GM19239 (cell line): Measurements from ENCODE around the gene VASH1.
A peak's percentile ranks its signal among the peaks of the same experiment; 100 is the strongest.

ENCODE experiments used
- DNase-seq: peaks from one replicate; pipeline ENCODE4 v3.0.0; 2011; ENCODE audit warnings: low spot score; ENCODE audit not compliant: insufficient read length
- FAIRE-seq: peaks from 2 replicates; lab custom pipeline; 2011; peaks lifted over from hg19 to GRCh38; lab: Jason Lieb, UNC

Gene VASH1

DNA sequence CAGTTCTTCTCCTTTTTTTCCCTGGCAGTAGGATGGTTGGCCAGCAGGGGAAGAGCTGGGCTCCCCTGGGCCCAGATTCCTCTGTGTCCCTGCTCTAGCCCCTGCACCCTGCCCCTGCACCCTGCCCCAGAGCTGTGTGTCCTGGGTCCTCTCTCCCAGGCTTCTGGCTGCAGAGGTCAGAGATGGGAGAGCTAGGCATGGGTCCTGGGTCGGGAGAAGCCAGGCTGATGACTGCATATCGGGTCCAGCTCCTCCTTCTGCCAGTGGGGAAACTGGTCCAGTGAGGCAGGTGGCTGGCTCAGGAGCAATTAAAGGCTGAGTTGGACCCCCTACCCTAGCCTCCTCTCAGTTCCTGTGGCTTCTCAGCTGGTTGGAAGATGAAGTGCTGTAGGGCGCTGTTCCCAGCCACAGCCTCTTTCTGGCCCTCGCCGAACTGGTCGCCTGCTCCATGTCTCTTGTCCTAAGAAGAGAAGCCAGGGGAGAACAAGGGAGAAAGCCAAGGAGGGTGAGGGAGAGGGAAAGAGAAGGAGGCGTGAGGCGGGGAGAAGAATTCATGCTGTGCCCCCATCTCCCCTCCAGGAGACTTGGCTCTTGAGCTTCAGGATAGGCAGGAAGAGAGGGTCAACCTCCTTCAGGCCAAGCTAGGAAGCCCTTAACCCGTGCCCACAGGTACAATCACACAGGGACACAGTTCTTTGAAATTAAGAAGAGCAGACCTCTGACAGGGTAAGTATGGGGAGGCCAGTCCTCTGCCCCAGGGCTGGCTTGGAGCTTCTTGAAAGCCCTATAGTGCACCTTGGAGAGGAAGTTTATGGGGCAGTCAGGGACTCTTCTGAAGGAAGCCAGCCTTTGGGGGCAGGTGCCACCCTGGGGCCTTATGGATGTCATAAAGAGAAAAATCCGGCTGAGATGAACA is 9.5 kb downstream of the VASH1 start:
- DNase-seq (no peak), FAIRE-seq (no peak)

DNA sequence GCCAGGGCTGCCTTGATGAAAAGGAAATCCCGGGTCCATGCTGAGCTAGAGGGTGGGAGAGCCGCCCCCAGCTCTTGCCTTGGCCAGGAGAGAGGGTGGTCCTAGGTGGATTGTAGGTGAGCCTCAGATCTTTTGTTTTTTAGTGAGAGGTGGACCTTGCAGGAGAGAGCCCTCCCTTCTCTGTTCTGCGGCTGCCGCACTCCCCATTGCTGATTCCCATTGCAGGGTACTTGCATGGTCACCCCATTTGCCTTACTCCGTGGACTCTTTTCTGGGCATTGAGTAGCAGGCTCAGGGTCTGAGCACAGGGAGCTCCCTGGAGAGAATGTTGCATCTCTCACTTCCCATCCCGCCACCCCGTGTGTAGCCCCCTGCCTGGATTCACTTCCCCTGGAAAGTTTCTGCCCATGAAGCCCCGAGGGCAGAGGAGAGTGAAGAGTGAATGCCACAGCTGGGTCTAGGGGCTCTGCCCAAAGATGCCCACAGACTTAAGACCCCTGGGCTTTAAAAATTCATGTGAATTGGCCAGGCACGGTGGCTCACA is 10.2 kb downstream of the VASH1 start:
- FAIRE-seq (no peak), DNase-seq (no peak)

DNA sequence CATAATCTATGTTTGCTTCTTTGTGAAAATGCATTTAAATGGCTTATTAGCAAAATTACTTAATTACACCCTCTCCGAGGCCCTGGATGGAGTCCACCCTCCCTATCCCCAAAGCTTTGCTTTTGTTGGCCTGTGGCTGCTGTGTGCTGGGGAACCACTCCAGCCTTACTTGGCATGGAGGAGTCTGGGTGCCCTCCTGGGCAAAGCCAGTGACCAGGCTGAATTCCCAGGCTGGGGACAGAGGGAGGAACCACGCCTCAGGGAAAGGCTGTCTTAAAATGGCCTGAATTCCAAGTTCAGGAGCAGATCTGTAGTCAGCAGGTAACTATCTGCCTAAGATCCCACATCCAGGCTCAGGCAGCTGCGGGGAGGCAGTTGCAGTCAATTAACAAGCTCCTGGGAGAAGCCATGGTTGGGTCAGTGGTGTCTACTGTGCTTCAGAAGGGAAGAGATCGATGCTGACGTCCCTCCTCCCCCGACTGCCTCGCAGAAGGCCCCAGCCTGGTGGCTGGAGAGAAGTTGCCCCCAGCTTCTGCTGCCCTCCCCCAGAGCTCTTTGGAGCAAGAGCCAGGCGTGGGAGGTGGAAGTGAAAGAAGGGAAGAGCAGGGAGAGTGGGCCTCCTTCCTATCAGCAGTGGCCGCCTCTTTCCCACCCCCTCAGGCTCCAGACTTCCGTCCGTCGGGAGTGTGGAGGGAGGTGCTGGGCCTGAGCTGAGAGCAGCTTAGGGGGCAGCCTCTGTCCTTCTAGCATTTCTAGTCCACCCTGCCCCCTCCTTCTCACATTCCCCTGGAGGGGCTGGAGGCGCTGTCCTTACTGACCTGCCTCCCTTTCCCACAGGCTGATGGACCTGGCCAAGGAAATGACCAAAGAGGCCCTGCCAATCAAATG is 11.3 kb downstream of the VASH1 start:
- FAIRE-seq (no peak), DNase-seq (no peak)

DNA sequence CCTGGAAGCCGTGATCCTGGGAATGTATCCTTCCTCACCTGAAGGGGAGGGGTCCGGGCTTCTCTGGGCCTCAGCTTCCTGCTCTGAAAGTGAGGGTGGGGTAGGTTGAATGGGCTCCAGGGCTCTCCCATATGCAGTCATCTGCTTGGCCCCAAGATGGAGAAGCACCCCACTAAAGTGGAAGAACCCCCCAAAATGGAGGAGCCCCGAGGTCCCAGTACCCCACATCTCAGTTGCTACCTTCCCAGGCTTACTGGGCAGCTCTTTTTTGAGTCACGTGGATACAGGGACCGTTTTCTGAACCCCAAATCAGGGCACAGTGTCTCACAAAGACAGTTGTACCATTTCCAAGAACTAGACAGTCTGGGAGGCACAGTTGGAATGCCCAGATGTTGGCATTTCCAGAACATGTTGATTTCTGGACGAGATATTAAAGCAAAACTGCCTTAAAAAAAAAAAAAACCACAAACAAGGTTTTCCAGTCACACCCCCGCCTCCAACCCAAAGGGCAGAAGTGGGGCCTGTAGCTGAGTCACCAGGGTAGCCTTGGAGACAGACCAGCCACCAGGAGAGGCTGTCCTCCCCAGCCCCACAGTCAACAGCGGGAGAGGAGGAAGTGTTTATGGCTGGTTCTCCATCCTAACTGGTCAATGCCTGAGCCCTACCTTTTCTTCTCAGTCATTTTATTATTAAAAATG is 12.1 kb downstream of the VASH1 start:
- no peak for DNase-seq
- no peak for FAIRE-seq

DNA sequence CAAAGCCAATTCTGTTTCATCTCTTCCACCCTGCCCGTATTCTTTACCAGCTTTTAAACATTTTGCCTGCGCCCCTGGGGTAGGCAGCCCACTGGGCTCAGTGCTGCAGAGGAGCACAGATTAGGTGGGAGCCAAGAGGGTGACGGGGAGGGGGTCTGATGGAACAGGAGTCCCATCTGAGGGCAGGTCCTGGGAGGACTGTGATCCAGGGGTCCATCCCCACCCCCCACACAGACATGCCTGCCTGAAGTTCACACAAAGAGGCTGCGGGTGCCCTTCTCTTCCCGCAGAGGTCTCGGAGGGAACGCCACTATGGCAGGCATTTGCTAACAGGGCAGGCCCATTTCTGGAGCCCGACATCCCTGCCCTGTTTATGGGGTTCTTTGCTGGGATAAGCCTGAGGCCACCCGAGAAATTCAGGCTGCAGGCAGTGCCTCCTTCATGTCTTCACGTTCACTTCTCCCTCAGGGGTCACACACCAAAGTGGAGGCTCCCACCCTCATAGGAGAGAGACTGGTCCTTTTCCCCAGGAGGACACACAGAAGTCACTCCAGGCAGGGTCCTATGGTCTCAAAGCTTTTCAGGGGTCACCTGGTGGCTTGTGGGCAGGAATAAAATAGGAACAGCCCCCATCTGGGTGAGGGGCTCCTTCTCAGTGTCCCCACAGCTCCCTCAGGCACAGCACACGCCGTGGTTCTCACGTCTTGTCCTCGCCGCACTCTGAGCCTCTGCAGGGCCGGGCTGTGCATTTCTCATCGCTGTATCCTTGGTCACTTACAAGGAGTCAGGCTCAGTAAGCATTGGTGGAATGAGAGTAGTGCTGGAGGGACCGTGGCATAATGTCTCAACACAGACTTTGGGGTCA is 12.9 kb downstream of the VASH1 start:
- no peak for DNase-seq
- FAIRE-seq: no peak

DNA sequence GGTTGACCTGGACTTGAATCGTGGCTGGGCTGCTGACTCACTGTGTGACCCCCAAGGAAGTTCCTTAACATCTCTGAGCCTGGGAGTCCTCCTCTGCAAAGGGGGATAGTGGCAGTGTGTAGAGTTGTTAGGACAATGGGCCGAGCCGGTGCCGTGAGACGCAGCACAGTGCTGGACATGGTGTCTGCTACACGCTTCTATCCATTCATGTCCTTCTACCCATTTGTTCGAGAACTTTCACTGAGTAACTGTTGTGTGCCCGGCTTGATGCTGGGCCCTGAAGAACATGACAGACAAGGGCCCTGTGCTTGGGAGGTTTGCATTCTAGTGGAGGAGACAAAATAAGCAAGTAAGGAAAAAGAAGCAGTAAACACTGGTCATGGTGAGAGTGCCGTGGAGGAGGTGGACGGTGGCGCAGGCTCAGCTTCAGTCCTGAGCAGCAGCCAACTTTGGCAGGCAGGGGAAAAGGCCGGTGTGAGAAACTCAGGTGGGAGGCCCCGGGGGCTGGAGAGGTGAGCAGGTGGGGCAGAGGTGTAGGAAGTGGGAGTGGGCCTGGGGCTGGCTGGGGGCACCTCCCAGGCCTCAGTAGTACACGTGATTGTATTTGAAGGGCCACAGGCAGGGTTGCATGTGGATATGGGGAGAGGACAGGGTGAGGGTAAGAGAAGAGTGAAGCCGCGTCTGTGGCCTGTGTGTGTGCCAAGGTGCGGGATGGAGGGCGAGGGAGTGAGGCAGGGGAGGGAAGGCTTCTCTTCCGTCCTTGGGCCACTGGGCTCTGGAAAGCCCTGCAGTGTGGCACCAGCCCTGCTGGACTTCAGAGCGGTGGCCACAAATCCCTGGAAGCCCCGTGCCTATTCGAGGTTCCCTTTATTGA is 13.8 kb downstream of the VASH1 start:
- no peak for FAIRE-seq

DNA sequence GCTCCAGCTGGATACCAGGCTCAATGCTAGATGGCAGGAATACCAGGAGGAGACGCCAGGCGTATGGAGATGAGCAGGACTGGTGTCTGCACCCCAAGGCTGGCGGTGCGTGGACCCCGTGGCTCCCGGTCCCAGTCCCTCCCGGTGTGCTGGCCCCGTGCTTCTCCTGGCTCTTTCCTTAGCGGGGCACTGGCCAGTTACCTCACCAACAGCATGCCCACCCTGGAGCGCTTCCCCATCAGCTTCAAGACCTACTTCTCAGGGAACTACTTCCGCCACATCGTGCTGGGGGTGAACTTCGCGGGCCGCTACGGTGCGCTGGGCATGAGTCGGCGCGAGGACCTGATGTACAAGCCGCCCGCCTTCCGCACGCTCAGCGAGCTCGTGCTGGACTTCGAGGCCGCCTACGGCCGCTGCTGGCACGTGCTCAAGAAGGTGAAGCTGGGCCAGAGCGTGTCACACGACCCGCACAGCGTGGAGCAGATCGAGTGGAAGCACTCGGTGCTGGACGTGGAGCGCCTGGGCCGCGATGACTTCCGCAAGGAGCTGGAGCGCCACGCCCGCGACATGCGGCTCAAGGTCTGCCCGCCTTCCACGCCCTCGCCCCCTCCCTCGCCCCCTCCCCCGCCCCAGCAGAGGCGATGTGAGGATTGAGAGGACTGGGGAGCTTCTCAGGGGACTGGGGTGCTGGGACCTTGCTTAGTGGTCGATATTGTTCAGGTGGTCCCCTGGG is 14.6 kb downstream of the VASH1 start:
- FAIRE-seq (no peak), DNase-seq (no peak)

More for the DNA sequence above, 13.8 kb downstream of the VASH1 start:
- no peak for DNase-seq

DNA sequence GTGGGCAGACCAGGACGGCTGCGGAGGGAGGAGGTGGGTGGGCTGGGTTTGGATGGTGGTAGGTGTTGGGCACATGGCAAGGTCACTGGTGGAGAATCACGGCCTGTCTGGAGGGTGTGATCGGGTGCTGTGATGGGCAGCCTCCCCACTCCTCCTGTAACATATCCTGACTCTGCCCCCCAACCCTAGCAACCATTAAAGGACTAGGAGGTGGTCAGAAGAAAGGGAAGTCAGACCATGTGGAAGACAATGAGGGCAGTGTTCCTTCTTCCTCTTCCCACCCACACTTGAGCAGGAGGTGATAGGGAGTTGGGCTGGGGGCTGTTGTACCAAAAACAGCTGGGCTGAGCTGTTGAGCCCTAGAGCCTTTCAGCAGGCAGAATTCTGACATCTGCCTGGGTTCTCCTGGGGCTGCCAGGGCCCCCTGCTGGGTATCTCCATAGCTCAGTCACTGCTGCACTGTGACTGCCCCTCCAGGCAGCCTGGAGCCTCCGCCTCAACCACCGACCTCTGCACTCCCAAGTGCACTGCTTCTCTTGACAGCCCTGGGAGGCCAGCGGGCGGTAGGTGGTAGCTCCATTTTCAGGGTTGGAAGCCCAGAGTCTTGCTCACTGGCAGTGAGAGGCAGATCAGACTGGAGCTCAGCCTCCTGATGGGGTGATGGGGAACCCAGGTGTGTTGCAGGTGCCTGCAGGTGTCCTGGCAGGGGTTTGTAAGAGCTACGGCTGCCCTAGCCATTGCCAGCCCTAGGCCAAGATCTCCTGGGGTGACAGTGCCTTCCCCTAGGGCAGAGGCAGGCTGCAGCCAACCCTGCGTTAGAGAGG is 15.4 kb downstream of the VASH1 start:
- DNase-seq (no peak), FAIRE-seq (peak; percentile 40)

DNA sequence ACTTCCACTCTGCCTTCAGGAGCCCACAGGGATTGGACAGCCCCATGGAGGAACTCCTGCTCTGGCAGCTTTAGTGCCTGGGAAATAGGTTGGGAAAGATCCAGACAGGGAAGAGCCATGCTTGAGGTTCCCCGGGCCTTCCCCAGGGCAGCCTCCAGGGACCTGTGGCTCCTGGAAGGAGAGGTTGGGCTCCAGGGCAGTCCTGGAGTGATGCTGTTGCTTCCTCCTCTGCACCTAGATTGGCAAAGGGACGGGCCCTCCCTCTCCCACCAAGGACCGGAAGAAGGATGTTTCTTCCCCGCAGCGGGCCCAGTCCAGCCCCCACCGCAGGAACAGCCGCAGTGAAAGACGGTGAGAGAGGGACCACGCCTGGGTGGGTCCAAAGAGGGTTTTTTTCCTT is 16.5 kb downstream of the VASH1 start:
- DNase-seq: no peak
- no peak for FAIRE-seq

DNA sequence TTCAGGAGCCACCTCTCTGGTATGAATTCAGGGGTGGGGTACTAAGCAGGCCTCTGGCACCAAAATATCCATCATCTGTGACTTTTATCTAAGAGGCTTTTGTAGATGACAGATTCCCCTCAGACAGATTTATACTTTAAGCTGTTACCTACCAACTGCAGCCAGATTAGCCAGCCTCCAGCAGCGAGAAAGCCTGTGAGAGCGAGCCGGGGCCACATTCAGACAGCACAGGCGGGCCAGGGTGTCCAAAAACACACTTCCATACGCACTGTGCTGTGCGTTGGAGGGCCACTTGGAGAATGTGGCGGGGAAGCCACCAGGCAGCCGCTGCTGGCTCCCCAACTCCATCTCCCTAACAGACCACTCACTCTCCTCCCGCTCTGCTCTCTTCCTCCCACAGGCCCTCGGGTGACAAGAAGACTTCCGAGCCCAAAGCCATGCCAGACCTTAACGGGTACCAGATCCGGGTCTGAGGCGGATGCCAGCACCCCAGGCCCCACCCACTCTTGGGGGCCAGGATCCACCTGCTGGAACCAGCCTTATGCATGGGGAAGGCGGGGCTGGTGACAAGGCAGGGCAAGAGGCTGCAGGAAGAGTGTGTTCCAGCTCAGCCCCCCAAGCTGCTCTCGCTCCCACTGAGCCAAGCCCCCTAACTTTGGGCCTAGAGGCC is 17.4 kb downstream of the VASH1 start:
- no peak for FAIRE-seq
- DNase-seq: no peak

DNA sequence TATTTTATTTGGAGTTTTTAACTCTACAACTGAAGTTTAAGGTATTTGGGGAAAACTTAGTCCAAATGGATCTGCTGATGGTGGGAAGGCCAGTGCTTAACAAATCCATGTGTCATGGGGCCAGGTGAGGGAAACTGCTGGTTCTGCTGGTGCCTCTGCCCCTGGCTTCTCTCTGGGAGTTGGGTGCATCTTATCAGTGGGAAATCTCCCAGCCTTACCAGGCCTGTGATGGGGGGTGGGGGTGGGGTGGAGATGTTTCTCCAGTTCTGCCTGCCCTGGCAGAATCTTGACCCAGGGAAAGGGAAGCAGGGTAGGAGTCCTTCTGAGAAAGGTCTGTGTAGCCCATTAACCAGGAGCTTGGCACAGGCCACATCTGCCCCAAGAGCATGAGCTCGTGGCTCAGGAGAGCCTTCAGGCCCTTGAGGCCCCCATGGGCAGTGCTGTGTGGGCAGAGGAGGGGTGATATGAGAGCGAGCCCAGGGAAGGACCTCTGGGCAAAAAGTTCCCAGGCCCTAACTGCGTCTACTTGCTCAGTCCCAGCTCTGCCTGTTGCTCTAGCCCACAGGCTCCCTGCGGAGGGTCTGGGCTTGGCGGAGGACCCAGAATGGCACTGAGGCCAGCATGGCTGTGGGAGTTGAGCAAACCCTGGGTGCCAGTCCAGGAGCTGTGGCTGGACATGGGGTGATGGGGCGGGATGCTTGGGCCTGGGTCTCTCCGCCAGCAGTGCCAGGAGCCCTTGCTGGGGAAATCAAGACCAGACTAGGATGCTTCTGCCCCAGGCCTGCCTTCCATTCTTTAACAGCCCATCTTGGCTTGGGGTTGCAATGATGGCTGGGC is 18.2 kb downstream of the VASH1 start:
- FAIRE-seq (no peak), DNase-seq (no peak)

DNA sequence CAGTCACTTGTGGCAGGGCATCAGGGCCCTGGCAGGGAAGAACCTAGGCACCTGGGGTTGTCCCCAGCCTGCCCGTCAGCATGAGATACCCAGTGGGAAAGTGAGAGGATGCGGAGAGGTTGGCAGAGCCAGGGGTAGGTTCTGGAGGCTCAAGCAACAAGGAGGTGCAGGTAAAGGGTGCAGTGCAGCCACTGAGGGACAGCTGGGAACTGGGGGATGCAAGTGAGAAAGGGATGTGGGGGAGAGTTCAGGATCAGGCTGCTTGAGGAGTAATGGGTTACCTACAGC is 18.7 kb downstream of the VASH1 start:
- no peak for FAIRE-seq

DNA sequence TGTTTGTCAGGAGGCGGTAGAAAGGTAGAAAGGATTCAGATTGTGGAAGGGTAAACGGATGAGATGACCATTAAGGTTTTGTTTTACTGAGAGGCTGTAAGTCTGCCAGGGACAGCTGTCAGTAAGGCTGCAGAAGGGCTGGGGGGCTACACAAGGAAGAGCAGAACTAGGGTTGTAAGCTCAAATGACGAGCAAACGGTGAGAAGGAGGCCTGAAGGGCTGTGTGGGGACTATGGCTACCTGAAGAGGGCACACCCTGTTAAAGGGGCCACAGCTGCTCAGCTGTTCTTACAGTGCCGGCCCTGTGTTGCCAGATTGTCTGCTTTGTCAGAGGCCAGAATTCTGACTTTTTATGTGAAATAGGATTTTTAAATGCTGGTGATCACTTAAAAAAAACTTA is 19.1 kb downstream of the VASH1 start:
- FAIRE-seq (no peak), DNase-seq (no peak)

More for the DNA sequence above, 18.7 kb downstream of the VASH1 start:
- no peak for DNase-seq

DNA sequence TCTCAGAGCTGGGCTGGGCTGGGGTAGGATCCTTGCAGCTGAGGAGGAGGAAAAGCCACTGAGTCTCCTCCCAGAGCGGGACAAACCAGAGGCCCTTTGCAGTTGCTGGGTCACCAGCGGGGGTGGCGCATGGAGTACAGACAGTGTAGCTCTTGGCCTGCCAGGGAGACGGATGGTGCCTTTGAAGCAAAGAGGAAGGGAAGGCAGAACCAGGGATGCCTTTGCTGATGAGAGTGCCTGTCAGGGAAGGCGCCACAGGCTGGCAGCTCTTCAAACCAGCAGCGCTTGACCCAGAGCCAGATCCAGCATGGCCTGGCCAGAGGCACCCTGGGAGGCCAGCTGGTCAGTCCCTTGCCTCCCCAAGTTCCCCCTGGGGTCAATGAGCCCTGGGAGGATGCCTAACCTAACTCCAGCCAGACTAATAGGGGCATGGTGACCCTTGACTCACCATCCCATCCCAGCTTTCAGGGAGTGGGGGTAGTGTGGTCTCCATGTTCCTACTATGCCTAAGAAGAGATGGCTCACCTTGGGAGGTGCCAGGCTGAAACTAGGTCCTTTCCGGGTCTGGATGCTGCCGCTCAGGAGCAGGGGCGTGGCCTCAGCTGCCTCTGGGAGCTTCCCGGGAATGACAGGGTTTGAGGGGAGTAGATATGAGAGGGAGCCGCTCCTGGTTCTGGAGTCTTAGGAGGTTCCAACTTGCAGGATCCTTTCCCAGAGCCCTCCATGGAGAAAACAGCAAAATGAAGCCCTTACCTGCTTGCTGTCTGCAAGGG is 19.8 kb downstream of the VASH1 start:
- FAIRE-seq (no peak), DNase-seq (no peak)

DNA sequence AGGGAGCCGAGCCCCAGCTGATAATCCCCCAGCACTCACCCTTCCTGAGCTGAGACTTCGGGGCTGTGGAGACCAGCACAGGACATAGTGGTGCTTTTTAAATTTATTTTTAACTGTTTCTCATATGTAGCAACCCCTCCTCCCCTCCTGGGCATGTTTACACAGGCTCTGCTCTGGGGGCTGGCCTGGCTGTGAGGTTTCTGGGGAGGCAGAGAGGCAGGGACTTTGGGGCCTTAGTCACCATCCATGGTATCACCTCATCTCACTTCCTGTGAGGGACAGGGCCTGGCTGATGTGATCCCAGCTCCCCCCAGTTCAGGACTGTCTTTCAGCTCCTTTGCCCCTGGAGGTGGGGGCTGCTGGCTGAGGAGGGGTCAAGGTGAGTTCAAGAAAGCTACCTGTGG is 20.4 kb downstream of the VASH1 start:
- no peak for FAIRE-seq
- no peak for DNase-seq
